HepG2 (cell line): ENCODE measurements around the gene MT1G. TPM values are rescaled to one million over a fixed set of nuclear protein-coding genes. Genes with fewer than 3 reads are reported as not detected.

Source experiments
- ARID4A ChIP-seq: sonication (generic); formaldehyde crosslinking; IDR thresholded peaks from 2 replicates; pipeline ENCODE4 v1.5.0; 2020; ENCODE audit warnings: mild to moderate bottlenecking, missing genetic modification reagents, borderline replicate concordance
- HNF4G ChIP-seq, 2 experiments: sonication (generic) in 1 of 2; formaldehyde crosslinking in 1 of 2; IDR thresholded peaks; 2 replicates each; pipeline versions ENCODE4 v1.4.0 to v1.6.1; 2011 to 2020; ENCODE audit warnings: borderline replicate concordance in 2 of 2, low read depth in 2 of 2, mild to moderate bottlenecking in 2 of 2, low read length in 1 of 2, missing genetic modification reagents in 1 of 2, moderate library complexity in 1 of 2
- HOXA9 ChIP-seq: sonication (generic); formaldehyde crosslinking; IDR thresholded peaks from 2 replicates; pipeline ENCODE4 v1.8.1; 2022; ENCODE audit warnings: missing genetic modification reagents, mild to moderate bottlenecking, moderate library complexity, borderline replicate concordance
- KAT8 ChIP-seq: IDR thresholded peaks from 2 replicates; pipeline ENCODE4 v1.6.1; 2016; ENCODE audit warnings: missing genetic modification reagents, missing compliant biosample characterization
- USF2 ChIP-seq, 2 experiments: sonication (generic) in 1 of 2; formaldehyde crosslinking in 1 of 2; IDR thresholded peaks; 2 replicates each; pipeline versions ENCODE4 v1.5.1 to v1.6.1; 2011 to 2020; ENCODE audit warnings: borderline replicate concordance in 1 of 2, low read depth in 1 of 2, low read length in 1 of 2, mild to moderate bottlenecking in 1 of 2, missing genetic modification reagents in 1 of 2, moderate library complexity in 1 of 2
- ZBTB8A ChIP-seq: sonication (generic); formaldehyde crosslinking; IDR thresholded peaks from 2 replicates; pipeline ENCODE4 v1.4.0; 2020; ENCODE audit warnings: mild to moderate bottlenecking, low read depth, missing genetic modification reagents, borderline replicate concordance
- polyA plus RNA-seq, 8 experiments: library from polyadenylated mRNA; depleted of rRNA in 3 of 8; stranded (reverse) in 7 of 8; unstranded in 1 of 8; fragments of >200 nt; fragmentation: Illumina TruSeq in 4 of 8; extraction: Trizol in 4 of 8; gene quantifications; 2 replicates each; pipeline versions ENCODE4 v1.2.1 to v1.2.3, GENCODE V29; 2011 to 2016; ENCODE audit warnings: low read depth in 4 of 8, missing spikeins in 1 of 8, mixed read lengths in 1 of 8; ENCODE audit not compliant: insufficient read depth in 1 of 8
- total RNA-seq, 5 experiments: library from RNA; depleted of rRNA; stranded (reverse); fragments of >200 nt; fragmentation: Illumina TruSeq; extraction: Trizol; gene quantifications; 2 replicates each; pipeline ENCODE4 v1.2.3, GENCODE V29; 2016; ENCODE audit warnings: low read depth in 1 of 5

MT1G gene
- total and polyA plus RNA-seq, 2 of the 13 experiments (the other 11 are each of a cell fraction or from before 2014, with no cell fraction given): 3.6 to 377 TPM

DNA sequence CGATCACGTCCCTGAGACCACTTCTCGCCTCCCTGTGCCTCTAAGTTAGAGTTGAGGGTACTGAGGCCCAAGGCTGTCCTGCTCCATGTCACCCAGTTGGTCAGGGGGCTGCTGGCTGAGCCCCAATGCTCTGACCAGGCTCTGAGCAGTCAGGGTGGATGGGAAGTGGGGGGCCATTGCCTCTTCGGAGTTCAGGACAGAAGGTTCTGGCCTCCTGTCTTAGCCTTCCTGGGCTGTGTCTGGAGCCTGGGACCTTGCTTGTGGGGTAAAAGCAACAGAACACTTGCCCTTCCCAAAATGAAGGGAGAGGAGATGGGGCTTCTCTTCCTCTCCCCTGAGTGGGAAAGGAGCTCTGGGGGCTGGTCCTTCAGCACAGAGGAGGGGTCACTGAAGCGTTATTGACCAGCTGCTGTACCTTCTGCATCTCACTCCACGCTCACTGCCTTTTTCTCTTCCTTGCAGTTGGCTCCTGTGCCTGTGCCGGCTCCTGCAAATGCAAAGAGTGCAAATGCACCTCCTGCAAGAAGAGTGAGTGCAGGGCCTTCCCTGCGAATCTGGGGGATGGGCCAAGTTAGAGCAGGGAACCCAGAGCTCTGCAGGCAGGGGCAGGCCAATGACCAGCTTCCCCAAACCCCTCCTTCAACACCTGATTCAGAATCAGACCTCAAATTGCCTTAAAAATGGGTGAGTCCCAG, 15.0 kb upstream of the MT1G start (continued):
- 0 out of 2 replicates have a peak, but pooled peaks have one; percentile 9 for TF ChIP-seq USF2 (IDR thresholded peaks at IDR 0.05; ENCODE audit: low read depth, low read length)
- TF ChIP-seq USF2 (CRISPR knock-in tag; IDR thresholded peaks at IDR 0.05; ENCODE audit: borderline replicate concordance): no peak
- no peak for TF ChIP-seq HNF4G (IDR thresholded peaks at IDR 0.05; ENCODE audit: borderline replicate concordance, low read depth, low read length)
- 0 out of 2 replicates have a peak, but pooled peaks have one; percentile 14 for TF ChIP-seq HNF4G (CRISPR knock-in tag; IDR thresholded peaks at IDR 0.05; ENCODE audit: borderline replicate concordance, low read depth)
- TF ChIP-seq ZBTB8A (CRISPR knock-in tag): no peak
- TF ChIP-seq HOXA9 (CRISPR knock-in tag): 0 out of 2 replicates have a peak, but pooled peaks have one; percentile 8
- TF ChIP-seq KAT8 (CRISPR knock-in tag): no peak
- TF ChIP-seq ARID4A (CRISPR knock-in tag): 0 out of 2 replicates have a peak, but pooled peaks have one; percentile 32
- TF ChIP-seq, all 625 proteins: peak for 15
